HG02623 (cell line): ENCODE measurements around the gene CRTC1.

Source experiments
- ATAC-seq: cut with Tn5 transposase; IDR thresholded peaks from one replicate; pipeline ENCODE4 v1.9.1; 2021; ENCODE audit warnings: moderate library complexity; ENCODE audit not compliant: unreplicated experiment

CRTC1 gene

GRCh38 chr19:18683109-18683957, at the start of gene CRTC1:
Gene CRTC1 (plus strand): TSS chr19:18683680. CDS start chr19:18683703, 23 bp downstream.
- peak; percentile 73 for ATAC-seq

GRCh38 chr19:18634612-18635297, 48.7 kb upstream of the CRTC1 start:
- no peak for ATAC-seq

- ATAC-seq, result no peak
Measured at GRCh38 chr19:18635831-18636182, 47.7 kb upstream of the CRTC1 start.

GRCh38 chr19:18636183-18636968, 47.1 kb upstream of the CRTC1 start:
- ATAC-seq, result peak; percentile 82

- no peak for ATAC-seq
Measured at GRCh38 chr19:18636969-18637629, 46.4 kb upstream of the CRTC1 start, which contains the start of gene KLHL26. Gene KLHL26 (plus strand): TSS chr19:18637028. CDS start chr19:18637055, 27 bp downstream.

- ATAC-seq, result no peak
Measured at GRCh38 chr19:18637673-18638630, 45.5 kb upstream of the CRTC1 start.

- no peak for ATAC-seq
Measured at GRCh38 chr19:18639706-18640243, 43.7 kb upstream of the CRTC1 start.

GRCh38 chr19:18644196-18645034, 39.1 kb upstream of the CRTC1 start:
- no peak for ATAC-seq

- no peak for ATAC-seq
Measured at GRCh38 chr19:18645035-18645511, 38.4 kb upstream of the CRTC1 start.

- ATAC-seq, result no peak
Measured at GRCh38 chr19:18646535-18647370, 36.7 kb upstream of the CRTC1 start.

- no peak for ATAC-seq
Measured at GRCh38 chr19:18647371-18647767, 36.1 kb upstream of the CRTC1 start.

GRCh38 chr19:18647807-18648206, 35.7 kb upstream of the CRTC1 start:
- ATAC-seq, result no peak

- ATAC-seq, result no peak
Measured at GRCh38 chr19:18648973-18649315, 34.5 kb upstream of the CRTC1 start.

GRCh38 chr19:18649371-18650020, 34.0 kb upstream of the CRTC1 start:
- ATAC-seq, result no peak

- no peak for ATAC-seq
Measured at GRCh38 chr19:18650021-18650390, 33.5 kb upstream of the CRTC1 start.

GRCh38 chr19:18650468-18651041, 32.9 kb upstream of the CRTC1 start:
- no peak for ATAC-seq

GRCh38 chr19:18651300-18651699, 32.2 kb upstream of the CRTC1 start:
- no peak for ATAC-seq
